HepG2 (cell line): ENCODE results near the gene DCST2. TPM values are rescaled to one million over a fixed set of nuclear protein-coding genes. Genes with fewer than 3 reads are reported as not detected.

Source experiments
- CBX2 ChIP-seq, 2 experiments: fragments of 200-600 bp in 1 of 2; sonication (generic); formaldehyde crosslinking in 1 of 2; IDR thresholded peaks; 2 replicates each; pipeline versions ENCODE4 v1.7.0 to v1.8.1; 2018 to 2022; ENCODE audit warnings: low read depth in 2 of 2, low read length in 1 of 2, mild to moderate bottlenecking in 1 of 2, missing genetic modification reagents in 1 of 2
- CREB1 ChIP-seq, 2 experiments: fragments of 450-650 bp in 1 of 2; IDR thresholded peaks; 2 replicates each; pipeline ENCODE4 v1.6.1; 2016 to 2017; ENCODE audit warnings: control low read depth in 1 of 2, mild to moderate bottlenecking in 1 of 2, missing compliant biosample characterization in 1 of 2, missing genetic modification characterization in 1 of 2
- E2F5 ChIP-seq: sonication (generic); formaldehyde crosslinking; conservative IDR thresholded peaks from 2 replicates; pipeline ENCODE4 v1.4.0; 2020; ENCODE audit warnings: missing genetic modification reagents
- HIVEP1 ChIP-seq: sonication (generic); formaldehyde crosslinking; IDR thresholded peaks from 2 replicates; pipeline ENCODE4 v1.4.0; 2020; ENCODE audit warnings: mild to moderate bottlenecking, missing genetic modification reagents
- IRX3 ChIP-seq: sonication (generic); formaldehyde crosslinking; IDR thresholded peaks from 2 replicates; pipeline ENCODE4 v1.8.1; 2023; ENCODE audit warnings: mild to moderate bottlenecking, low read depth, missing genetic modification reagents, borderline replicate concordance
- KAT8 ChIP-seq: IDR thresholded peaks from 2 replicates; pipeline ENCODE4 v1.6.1; 2016; ENCODE audit warnings: missing genetic modification reagents, missing compliant biosample characterization
- KLF11 ChIP-seq: IDR thresholded peaks from 2 replicates; pipeline ENCODE4 v1.6.1; 2016; ENCODE audit warnings: missing compliant biosample characterization
- MYC ChIP-seq: sonication (generic); formaldehyde crosslinking; IDR thresholded peaks from 2 replicates; pipeline ENCODE4 v1.9.0; 2021; ENCODE audit warnings: missing genetic modification reagents, borderline replicate concordance
- NFYC ChIP-seq: IDR thresholded peaks from 2 replicates; pipeline ENCODE4 v1.6.1; 2016; ENCODE audit warnings: missing genetic modification reagents, missing compliant biosample characterization
- NKX3-1 ChIP-seq: sonication (generic); formaldehyde crosslinking; IDR thresholded peaks from 2 replicates; pipeline ENCODE4 v1.5.0; 2020; ENCODE audit warnings: missing genetic modification reagents
- SALL2 ChIP-seq: sonication (generic); formaldehyde crosslinking; IDR thresholded peaks from 2 replicates; pipeline ENCODE4 v1.8.1; 2023; ENCODE audit warnings: mild to moderate bottlenecking, missing genetic modification reagents, inconsistent platforms
- SKIL ChIP-seq: sonication (generic); formaldehyde crosslinking; IDR thresholded peaks from 2 replicates; pipeline ENCODE4 v1.8.0; 2022; ENCODE audit warnings: missing genetic modification reagents, mild to moderate bottlenecking, moderate library complexity, borderline replicate concordance
- ZBTB26 ChIP-seq: IDR thresholded peaks from 2 replicates; pipeline ENCODE4 v1.6.1; 2016; ENCODE audit warnings: missing compliant biosample characterization, missing genetic modification reagents, borderline replicate concordance
- ZBTB7B ChIP-seq: sonication (generic); formaldehyde crosslinking; IDR thresholded peaks from 2 replicates; pipeline ENCODE4 v1.4.0; 2020; ENCODE audit warnings: missing genetic modification reagents
- ZC3H13 ChIP-seq: sonication (generic); formaldehyde crosslinking; IDR thresholded peaks from 2 replicates; pipeline ENCODE4 v1.8.1; 2023; ENCODE audit warnings: mild to moderate bottlenecking, missing genetic modification reagents, moderate library complexity
- ZFX ChIP-seq: sonication (generic); formaldehyde crosslinking; IDR thresholded peaks from 2 replicates; pipeline ENCODE4 v1.4.0; 2020; ENCODE audit warnings: mild to moderate bottlenecking, low read depth, missing genetic modification reagents, moderate library complexity
- ZNF205 ChIP-seq: IDR thresholded peaks from 2 replicates; pipeline ENCODE4 v1.6.1; 2018; ENCODE audit warnings: missing biosample characterization, missing genetic modification reagents
- ZNF317 ChIP-seq: sonication (generic); formaldehyde crosslinking; IDR thresholded peaks from 2 replicates; pipeline ENCODE4 v1.5.0; 2020; ENCODE audit warnings: mild to moderate bottlenecking, missing genetic modification reagents
- ZNF451 ChIP-seq: sonication (generic); formaldehyde crosslinking; IDR thresholded peaks from 2 replicates; pipeline ENCODE4 v1.5.0; 2020; ENCODE audit warnings: mild to moderate bottlenecking, missing genetic modification reagents
- ZNF468 ChIP-seq: sonication (generic); formaldehyde crosslinking; IDR thresholded peaks from 2 replicates; pipeline ENCODE4 v1.8.0; 2022; ENCODE audit warnings: mild to moderate bottlenecking, moderate library complexity, missing genetic modification reagents
- ZNF501 ChIP-seq: sonication (generic); formaldehyde crosslinking; IDR thresholded peaks from 2 replicates; pipeline ENCODE4 v1.5.1; 2020; ENCODE audit warnings: mild to moderate bottlenecking, moderate library complexity, missing genetic modification reagents
- ZNF709 ChIP-seq: sonication (generic); formaldehyde crosslinking; IDR thresholded peaks from 2 replicates; pipeline ENCODE4 v1.5.0; 2020; ENCODE audit warnings: mild to moderate bottlenecking, missing genetic modification reagents
- ZNF816 ChIP-seq: sonication (generic); formaldehyde crosslinking; IDR thresholded peaks from 2 replicates; pipeline ENCODE4 v1.8.0; 2022; ENCODE audit warnings: missing genetic modification reagents, mild to moderate bottlenecking, borderline replicate concordance
- polyA plus RNA-seq, 8 experiments: library from polyadenylated mRNA; depleted of rRNA in 3 of 8; stranded (reverse) in 7 of 8; unstranded in 1 of 8; fragments of >200 nt; fragmentation: Illumina TruSeq in 4 of 8; extraction: Trizol in 4 of 8; gene quantifications; 2 replicates each; pipeline versions ENCODE4 v1.2.1 to v1.2.3, GENCODE V29; 2011 to 2016; ENCODE audit warnings: low read depth in 4 of 8, missing spikeins in 1 of 8, mixed read lengths in 1 of 8; ENCODE audit not compliant: insufficient read depth in 1 of 8
- total RNA-seq, 5 experiments: library from RNA; depleted of rRNA; stranded (reverse); fragments of >200 nt; fragmentation: Illumina TruSeq; extraction: Trizol; gene quantifications; 2 replicates each; pipeline ENCODE4 v1.2.3, GENCODE V29; 2016; ENCODE audit warnings: low read depth in 1 of 5

Gene DCST2
- total and polyA plus RNA-seq, 2 of the 13 experiments (the other 11 are each of a cell fraction or from before 2014, with no cell fraction given): 0.74 TPM; not detected in 1

- peak; percentile 51; the same call in 1 of the 2 replicates for TF ChIP-seq ZC3H13
- 0 out of 2 replicates have a peak, but pooled peaks have one; percentile 29 for TF ChIP-seq ZNF816 (CRISPR knock-in tag)
- peak; percentile 89 for TF ChIP-seq E2F5
- TF ChIP-seq HIVEP1 (CRISPR knock-in tag): 0 out of 2 replicates have a peak, but pooled peaks have one; percentile 41
- TF ChIP-seq KAT8 (CRISPR knock-in tag): peak; percentile 93
- peak; percentile 100 for TF ChIP-seq NFYC
- TF ChIP-seq ZBTB26 (CRISPR knock-in tag): peak; percentile 54; the same call in 1 of the 2 replicates
- TF ChIP-seq ZNF709: no peak
- peak; percentile 56; the same call in 1 of the 2 replicates for TF ChIP-seq ZFX
- no peak for TF ChIP-seq ZNF451
- TF ChIP-seq ZNF501: peak; percentile 92
- 0 out of 2 replicates have a peak, but pooled peaks have one; percentile 31 for TF ChIP-seq ZBTB7B (CRISPR knock-in tag)
- TF ChIP-seq CREB1 (IDR thresholded peaks at IDR 0.05): peak; percentile 81
- peak; percentile 93 for TF ChIP-seq CREB1 (CRISPR knock-in tag; IDR thresholded peaks at IDR 0.05)
- TF ChIP-seq ZNF468 (CRISPR knock-in tag): no peak
- peak; percentile 69; the same call in 1 of the 2 replicates for TF ChIP-seq KLF11
- no peak for TF ChIP-seq SKIL
- peak; percentile 78; the same call in 1 of the 2 replicates for TF ChIP-seq SALL2
- TF ChIP-seq MYC: peak; percentile 87; the same call in 1 of the 2 replicates
- peak; percentile 75; the same call in 1 of the 2 replicates for TF ChIP-seq NKX3-1 (CRISPR knock-in tag)
- TF ChIP-seq IRX3 (CRISPR knock-in tag): peak; percentile 58; the same call in 1 of the 2 replicates
- no peak for TF ChIP-seq CBX2 (IDR thresholded peaks at IDR 0.05; ENCODE audit: low read depth, low read length)
- TF ChIP-seq CBX2 (CRISPR knock-in tag; IDR thresholded peaks at IDR 0.05; ENCODE audit: low read depth): 0 out of 2 replicates have a peak, but pooled peaks have one; percentile 26
- peak; percentile 38; the same call in 1 of the 2 replicates for TF ChIP-seq ZNF205 (CRISPR knock-in tag)
- peak; percentile 52; the same call in 1 of the 2 replicates for TF ChIP-seq ZNF317 (CRISPR knock-in tag)
Observed at GRCh38 chr1:154982897-154983648, 50.5 kb downstream of the DCST2 start, which contains the start of gene FLAD1 (continued).
